ENCODE data around the gene NSG1. TPM values are rescaled to one million over a fixed set of nuclear protein-coding genes. Genes with fewer than 3 reads are reported as not detected.

NSG1 gene
- total and polyA plus RNA-seq, 2 of the 8 experiments (the other 6 are each of a cell fraction or from before 2014, with no cell fraction given), result 35.7 to 61.4 TPM

DNA sequence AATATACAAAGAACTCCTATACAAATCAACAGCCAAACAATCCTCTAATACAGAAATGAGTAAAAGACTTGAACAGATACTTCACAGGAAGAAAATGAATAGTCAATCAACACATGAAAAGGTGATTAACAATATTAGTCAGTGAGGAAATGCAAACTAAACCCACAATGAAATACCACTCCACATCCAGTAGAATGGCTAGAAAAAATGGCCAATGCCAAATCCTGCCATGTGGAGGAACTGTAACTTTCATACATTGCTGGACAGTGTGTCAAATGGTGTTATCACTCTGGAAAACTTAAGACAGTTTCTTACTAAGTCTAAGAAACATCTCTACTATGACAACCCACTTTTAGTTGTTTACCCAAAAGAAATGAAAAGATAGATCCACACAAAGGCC is 59.5 kb downstream of the NSG1 start:
- ChIA-PET CTCF (ENCODE audit: partially characterized antibody) (interaction anchor here (1.4 kb wide), 1 partner anchor 74 kb away, joined by 3 read pairs; no protein-coding TSS in a partner anchor), POLR2A (ENCODE audit: partially characterized antibody) (no interaction called here)
- Histone ChIP-seq H4K8ac (ENCODE audit: extremely low read depth, insufficient read depth, low read length) (no peak overlapping the region), H2BK5ac (ENCODE audit: low read depth, low read length) (no peak overlapping the region), H2BK12ac (ENCODE audit: low read depth, low read length) (no peak overlapping the region), H2BK120ac (replicated peaks; ENCODE audit: low read depth, low read length) (no peak overlapping the region), H2BK15ac (ENCODE audit: low read length) (no peak overlapping the region), H4K5ac (ENCODE audit: insufficient read length, low read depth, low read length) (no peak overlapping the region), H3K27me3 (replicated peaks in 1 of 4; ENCODE audit: control insufficient read depth in 3 of 4, extremely low read depth in 1 of 4, insufficient read depth in 3 of 4, low read length in 3 of 4) (no peaks in the 10 kb centered on the region), H3K23ac (ENCODE audit: insufficient read length) (no peak overlapping the region), H3K79me2 (ENCODE audit: control insufficient read depth in 1 of 2, insufficient read depth in 2 of 2, low read length in 2 of 2) (no peaks in the 10 kb centered on the region), H3K23me2 (ENCODE audit: low read depth, low read length) (no peaks in the 10 kb centered on the region), H3K79me1 (ENCODE audit: low read depth, low read length) (no peaks in the 10 kb centered on the region), H2AFZ (ENCODE audit: low read length) (no peak overlapping the region), H3K4me3 (ENCODE audit: extremely low read depth in 1 of 4, insufficient read depth in 2 of 4, low read depth in 3 of 4, low read length in 4 of 4) (no peak overlapping the region), H2AK5ac (ENCODE audit: low read depth, low read length) (no peak overlapping the region), H3K36me3 (ENCODE audit: control insufficient read depth in 2 of 4, insufficient read depth in 4 of 4, low read length in 3 of 4) (no peaks in the 10 kb centered on the region), H3K4ac (replicated peaks; ENCODE audit: insufficient read length, low read depth, low read length) (no peak overlapping the region), H3K9ac (replicated peaks in 1 of 4; ENCODE audit: extremely low read depth in 1 of 4, low read depth in 3 of 4, low read length in 3 of 4) (no peak overlapping the region), H3K14ac (ENCODE audit: insufficient read length) (no peak overlapping the region), H3K18ac (ENCODE audit: extremely low read depth, low read length) (no peak overlapping the region), H3K4me2 (ENCODE audit: insufficient read depth in 1 of 2, low read depth in 2 of 2, low read length in 2 of 2) (no peak overlapping the region), H3K4me1 (replicated peaks in 1 of 4; ENCODE audit: control insufficient read depth in 3 of 4, insufficient read depth in 4 of 4, low read length in 3 of 4) (peaks cover 0 to 3% (median 0%) of the 10 kb centered on the region in 4 experiments; a peak in 1 of 7 replicates), H3K9me3 (ENCODE audit: insufficient read depth in 2 of 2, low read depth in 1 of 2, low read length in 1 of 2) (no peaks in the 10 kb centered on the region), H4K91ac (replicated peaks; ENCODE audit: insufficient read length, low read length) (no peak overlapping the region), H3K56ac (replicated peaks; ENCODE audit: insufficient read length, low read depth, low read length) (no peak overlapping the region), H3K27ac (ENCODE audit: low read depth, low read length) (no peak overlapping the region), H4K20me1 (replicated peaks in 1 of 2; ENCODE audit: control insufficient read depth in 1 of 2, insufficient read depth in 2 of 2, low read length in 2 of 2) (no peaks in the 10 kb centered on the region), H2BK20ac (ENCODE audit: low read length) (no peak overlapping the region)
- no peak for FAIRE-seq
- TF ChIP-seq NANOG (IDR thresholded peaks at IDR 0.05; ENCODE audit: insufficient read depth, low read depth, low read length, poor library complexity, severe bottlenecking) (no peak), YY1 (IDR thresholded peaks at IDR 0.05; ENCODE audit: low read depth, low read length) (no peak), TAF7 (optimal IDR thresholded peaks at IDR 0.05; ENCODE audit: borderline replicate concordance, low read depth, low read length) (no peak), HDAC6 (IDR thresholded peaks at IDR 0.05; ENCODE audit: low read depth, low read length) (no peak)
- no peak for DNase-seq (ENCODE audit: low read depth in 1 of 2, low spot score in 2 of 2)

Measured in H1 (cell line).